ENCODE results near the gene TBC1D3B. TPM values are rescaled to one million over a fixed set of nuclear protein-coding genes. Genes with fewer than 3 reads are reported as not detected.
"Not testable (repeated sequence)": the region's sequence is repeated elsewhere in the genome, so short reads cannot be mapped to it uniquely, and the experiment has no call there.

TBC1D3B gene
- total RNA-seq, 4 donors from 2014 or later: 1.7 to 9.2 (median 5.0) TPM

DNA sequence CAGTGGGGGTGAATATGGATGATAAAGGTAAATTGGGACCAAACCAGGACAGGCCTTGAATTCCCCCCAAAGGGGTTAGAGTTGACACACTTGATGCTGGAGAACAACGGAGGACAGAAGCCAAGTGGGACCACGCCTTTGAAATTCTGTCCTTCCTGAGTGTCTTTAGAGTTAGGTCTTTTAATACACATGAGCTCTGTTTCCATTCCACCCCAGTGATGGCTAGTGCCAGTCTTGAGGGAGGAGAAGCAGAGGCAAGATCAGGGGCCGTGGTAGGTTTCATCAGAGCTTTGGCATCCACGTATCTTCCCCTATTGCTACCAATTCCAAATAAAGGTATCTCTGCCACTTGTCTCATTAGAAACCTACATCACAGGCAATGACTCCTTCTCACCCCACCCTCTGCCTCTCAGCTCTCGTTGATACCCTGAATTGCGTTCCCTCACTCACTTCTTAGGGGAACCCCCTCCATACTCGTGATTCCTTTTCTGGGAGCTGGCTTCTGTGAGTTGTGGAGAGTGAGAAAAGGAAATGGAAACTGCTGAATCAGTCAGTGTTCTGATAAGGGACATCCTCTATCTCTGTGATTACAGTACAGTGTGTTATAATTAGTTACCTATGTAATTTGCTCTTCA, 22.5 kb upstream of the TBC1D3B start:
- Histone ChIP-seq H3K27ac (no peak overlapping the region), H3K36me3 (no peaks in the 10 kb centered on the region), H3K4me1 (no peaks in the 10 kb centered on the region), H3K9me3 (no peaks in the 10 kb centered on the region), H3K27me3 (peaks cover 41% of the 10 kb centered on the region), H3K4me3 (no peak overlapping the region)
- WGBS, 2 donors (ENCODE audit: low coverage in 1 of 2): 73 to 75% methylated on average over 7 of the region's 7 CpGs
- ATAC-seq: no peak
- no peak for TF ChIP-seq POLR2AphosphoS5 (IDR thresholded peaks at IDR 0.05)
- no peak for TF ChIP-seq POLR2A (IDR thresholded peaks at IDR 0.05)
- no peak for TF ChIP-seq EP300 (IDR thresholded peaks at IDR 0.05)
- TF ChIP-seq, protein P1, sequence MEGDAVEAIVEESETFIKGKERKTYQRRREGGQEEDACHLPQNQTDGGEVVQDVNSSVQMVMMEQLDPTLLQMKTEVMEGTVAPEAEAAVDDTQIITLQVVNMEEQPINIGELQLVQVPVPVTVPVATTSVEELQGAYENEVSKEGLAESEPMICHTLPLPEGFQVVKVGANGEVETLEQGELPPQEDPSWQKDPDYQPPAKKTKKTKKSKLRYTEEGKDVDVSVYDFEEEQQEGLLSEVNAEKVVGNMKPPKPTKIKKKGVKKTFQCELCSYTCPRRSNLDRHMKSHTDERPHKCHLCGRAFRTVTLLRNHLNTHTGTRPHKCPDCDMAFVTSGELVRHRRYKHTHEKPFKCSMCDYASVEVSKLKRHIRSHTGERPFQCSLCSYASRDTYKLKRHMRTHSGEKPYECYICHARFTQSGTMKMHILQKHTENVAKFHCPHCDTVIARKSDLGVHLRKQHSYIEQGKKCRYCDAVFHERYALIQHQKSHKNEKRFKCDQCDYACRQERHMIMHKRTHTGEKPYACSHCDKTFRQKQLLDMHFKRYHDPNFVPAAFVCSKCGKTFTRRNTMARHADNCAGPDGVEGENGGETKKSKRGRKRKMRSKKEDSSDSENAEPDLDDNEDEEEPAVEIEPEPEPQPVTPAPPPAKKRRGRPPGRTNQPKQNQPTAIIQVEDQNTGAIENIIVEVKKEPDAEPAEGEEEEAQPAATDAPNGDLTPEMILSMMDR (IDR thresholded peaks at IDR 0.05): no peak

DNA sequence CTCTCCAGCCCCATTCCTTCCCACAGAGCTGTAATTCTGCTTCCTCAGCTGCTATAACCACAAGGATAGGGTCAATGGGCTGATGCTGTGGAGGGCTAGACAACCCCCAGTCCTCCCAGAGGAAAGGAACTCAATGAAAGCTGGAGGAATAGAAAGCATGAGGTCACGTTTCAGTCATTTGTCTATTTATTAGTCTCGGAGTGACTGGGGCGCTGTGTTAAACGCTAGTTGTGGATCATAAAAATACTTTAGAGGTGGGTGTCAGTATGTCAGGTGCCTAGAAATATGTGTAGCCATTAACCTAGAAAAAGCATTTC, 20.9 kb upstream of the TBC1D3B start:
- Histone ChIP-seq H3K27me3 (peaks cover 39% of the 10 kb centered on the region), H3K27ac (no peak overlapping the region), H3K4me1 (no peaks in the 10 kb centered on the region), H3K9me3 (no peaks in the 10 kb centered on the region), H3K4me3 (no peak overlapping the region), H3K36me3 (no peaks in the 10 kb centered on the region)
- 20% methylated on average over 4 of the region's 4 CpGs; no CpG with 5 or more reads in 1 of the 2 donors for WGBS, 2 donors (ENCODE audit: low coverage in 1 of 2)
- TF ChIP-seq POLR2AphosphoS5 (IDR thresholded peaks at IDR 0.05) (no peak), POLR2A (IDR thresholded peaks at IDR 0.05) (no peak), EP300 (IDR thresholded peaks at IDR 0.05) (no peak)
- TF ChIP-seq, protein P1 (IDR thresholded peaks at IDR 0.05): no peak
- ATAC-seq: no peak

DNA sequence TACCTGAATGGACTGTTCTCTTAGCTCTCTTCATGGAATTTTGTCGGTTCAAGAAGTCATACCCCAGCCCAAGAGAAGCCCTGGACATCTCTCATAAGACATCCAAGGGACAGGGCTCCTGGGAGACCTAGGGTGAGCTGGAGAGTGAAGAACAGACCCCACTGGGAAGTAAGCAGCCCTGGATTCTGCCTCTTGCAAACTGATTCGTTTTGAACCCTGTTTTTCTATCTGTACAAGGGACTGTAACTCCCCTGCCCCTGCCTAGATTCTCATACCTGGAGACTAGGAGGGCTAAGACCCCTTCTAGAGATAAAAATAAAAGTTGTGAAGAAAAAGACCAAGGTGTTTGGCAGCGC, 19.7 kb upstream of the TBC1D3B start:
- Histone ChIP-seq H3K4me1 (no peaks in the 10 kb centered on the region), H3K27me3 (peaks cover 35% of the 10 kb centered on the region), H3K4me3 (no peak overlapping the region), H3K9me3 (no peaks in the 10 kb centered on the region), H3K36me3 (no peaks in the 10 kb centered on the region), H3K27ac (no peak overlapping the region)
- no peak for TF ChIP-seq EP300 (IDR thresholded peaks at IDR 0.05)
- TF ChIP-seq, protein P1 (IDR thresholded peaks at IDR 0.05): no peak
- no peak for TF ChIP-seq POLR2A (IDR thresholded peaks at IDR 0.05)
- TF ChIP-seq POLR2AphosphoS5 (IDR thresholded peaks at IDR 0.05): no peak
- ATAC-seq: no peak
- 72 to 80% methylated on average over 2 to 3 of the region's 3 CpGs for WGBS, 2 donors (ENCODE audit: low coverage in 1 of 2)

DNA sequence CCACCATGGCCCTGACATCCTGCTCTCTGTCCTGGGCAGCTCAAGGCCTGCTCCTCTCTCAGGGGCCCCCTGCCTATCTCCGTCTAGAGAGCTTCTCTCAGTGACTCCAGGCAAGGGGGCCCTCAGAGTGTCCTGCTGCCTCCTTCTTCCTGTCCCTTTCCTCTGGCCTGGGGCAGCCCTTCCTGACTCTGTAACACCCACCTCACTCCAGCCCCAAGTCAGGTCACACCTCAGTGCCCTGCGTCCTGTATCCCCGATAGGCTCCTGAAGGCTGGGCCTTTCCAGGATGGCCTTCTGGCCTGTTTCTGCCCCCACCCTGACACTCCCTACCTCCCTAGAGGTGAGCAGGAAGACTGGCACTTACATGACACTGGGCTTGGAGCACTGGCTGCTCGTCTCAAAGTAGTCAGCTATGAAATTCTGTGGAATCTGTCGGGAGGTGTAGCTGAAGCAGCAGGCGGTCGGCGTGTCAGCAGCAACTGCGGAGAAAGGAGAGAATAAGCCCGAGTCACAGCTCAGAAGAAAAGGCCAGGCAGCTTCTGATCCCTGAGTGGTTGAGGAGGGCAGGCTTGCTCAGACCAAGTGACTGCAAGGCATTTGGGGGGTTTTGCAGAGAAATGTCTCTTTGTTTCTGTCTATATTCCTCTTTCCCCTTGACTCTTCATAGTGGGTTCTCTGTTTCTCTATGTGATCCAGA, 19.1 kb upstream of the TBC1D3B start:
- Histone ChIP-seq H3K36me3 (no peaks in the 10 kb centered on the region), H3K4me1 (no peaks in the 10 kb centered on the region), H3K27ac (no peak overlapping the region), H3K9me3 (no peaks in the 10 kb centered on the region), H3K27me3 (peaks cover 35% of the 10 kb centered on the region), H3K4me3 (no peak overlapping the region)
- ATAC-seq: no peak
- no peak for TF ChIP-seq POLR2A (IDR thresholded peaks at IDR 0.05)
- no peak for TF ChIP-seq EP300 (IDR thresholded peaks at IDR 0.05)
- TF ChIP-seq, protein P1 (IDR thresholded peaks at IDR 0.05): no peak
- TF ChIP-seq POLR2AphosphoS5 (IDR thresholded peaks at IDR 0.05): no peak
- 48 to 67% methylated on average over 4 to 6 of the region's 10 CpGs for WGBS, 2 donors (ENCODE audit: low coverage in 1 of 2)

DNA sequence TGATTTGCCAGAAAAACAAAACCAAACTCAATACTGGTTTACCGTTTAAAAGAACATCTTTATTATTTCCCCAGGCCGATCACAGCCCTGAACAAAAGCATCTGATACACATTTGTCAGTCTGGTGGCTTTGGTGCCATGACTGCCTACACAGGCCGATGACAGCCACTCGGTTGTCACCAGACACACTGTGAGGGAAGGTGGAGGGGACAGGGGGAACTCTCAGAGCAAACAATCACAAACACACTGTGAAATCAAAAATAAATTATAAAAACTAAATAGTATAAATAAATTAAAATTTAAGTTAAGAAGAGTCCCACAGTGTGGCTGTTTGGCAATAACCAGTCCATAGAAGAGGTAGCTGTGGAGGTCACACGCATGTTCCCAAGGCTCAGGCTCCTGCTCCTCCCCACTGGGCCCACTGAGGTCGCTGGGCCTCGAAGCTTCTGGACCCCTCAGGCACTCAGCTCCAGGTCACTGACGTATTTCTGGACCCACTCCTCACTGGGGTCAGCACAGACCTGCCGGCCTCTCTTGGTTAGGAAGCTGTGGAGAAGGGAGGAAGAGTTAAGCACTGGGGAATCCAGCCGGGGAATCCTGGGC, 18.5 kb upstream of the TBC1D3B start:
- H3K4me3 ChIP-seq, ATAC-seq, H3K9me3 ChIP-seq, H3K27ac ChIP-seq, H3K36me3 ChIP-seq, H3K4me1 ChIP-seq: not testable (repeated sequence)
- H3K27me3 ChIP-seq: peaks cover 35% of the 10 kb centered on the region
- 60 to 91% methylated on average over 1 to 4 of the region's 10 CpGs for WGBS, 2 donors (ENCODE audit: low coverage in 1 of 2)

DNA sequence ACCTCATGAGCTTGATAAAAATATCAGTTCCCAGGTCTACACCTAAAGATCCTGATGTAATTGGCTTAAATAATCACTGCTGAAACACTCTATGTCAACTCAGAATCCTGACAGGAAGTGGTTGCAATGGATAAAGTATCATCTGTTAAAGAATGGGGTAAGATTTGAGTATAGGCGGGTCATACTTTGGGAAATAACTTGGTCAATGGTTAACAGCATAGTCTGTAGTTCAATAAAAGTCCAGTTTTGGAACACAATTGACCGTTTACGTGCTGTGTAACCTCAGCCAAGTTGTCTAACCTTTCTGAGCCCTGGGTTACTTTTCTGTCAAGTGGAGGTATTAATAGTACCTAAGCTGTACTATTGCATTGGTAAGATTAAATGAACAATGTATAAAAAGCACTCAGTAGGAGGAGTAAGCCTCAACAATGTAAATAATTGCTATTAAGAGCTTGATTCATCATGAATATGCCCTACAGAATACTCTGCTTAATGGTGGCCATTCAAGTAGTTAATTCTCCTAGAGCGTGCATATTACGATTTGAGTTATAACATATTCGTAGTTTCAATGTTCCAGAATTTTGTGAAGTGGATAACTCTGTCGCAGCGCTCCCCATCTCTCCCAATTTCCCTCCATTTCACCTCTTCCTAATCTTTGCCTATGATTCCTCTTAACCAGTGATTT, 17.9 kb upstream of the TBC1D3B start:
- H3K4me3 ChIP-seq, H3K9me3 ChIP-seq, H3K36me3 ChIP-seq, H3K4me1 ChIP-seq, ATAC-seq, H3K27ac ChIP-seq: not testable (repeated sequence)
- peaks cover 35% of the 10 kb centered on the region for H3K27me3 ChIP-seq
- WGBS, 2 donors (ENCODE audit: low coverage in 1 of 2): 97 to 98% methylated on average over 5 to 6 of the region's 8 CpGs

All from gastroesophageal sphincter (tissue), 4 donors.